ENCODE data around the gene PIEZO2.

- TF ChIP-seq, protein P1, sequence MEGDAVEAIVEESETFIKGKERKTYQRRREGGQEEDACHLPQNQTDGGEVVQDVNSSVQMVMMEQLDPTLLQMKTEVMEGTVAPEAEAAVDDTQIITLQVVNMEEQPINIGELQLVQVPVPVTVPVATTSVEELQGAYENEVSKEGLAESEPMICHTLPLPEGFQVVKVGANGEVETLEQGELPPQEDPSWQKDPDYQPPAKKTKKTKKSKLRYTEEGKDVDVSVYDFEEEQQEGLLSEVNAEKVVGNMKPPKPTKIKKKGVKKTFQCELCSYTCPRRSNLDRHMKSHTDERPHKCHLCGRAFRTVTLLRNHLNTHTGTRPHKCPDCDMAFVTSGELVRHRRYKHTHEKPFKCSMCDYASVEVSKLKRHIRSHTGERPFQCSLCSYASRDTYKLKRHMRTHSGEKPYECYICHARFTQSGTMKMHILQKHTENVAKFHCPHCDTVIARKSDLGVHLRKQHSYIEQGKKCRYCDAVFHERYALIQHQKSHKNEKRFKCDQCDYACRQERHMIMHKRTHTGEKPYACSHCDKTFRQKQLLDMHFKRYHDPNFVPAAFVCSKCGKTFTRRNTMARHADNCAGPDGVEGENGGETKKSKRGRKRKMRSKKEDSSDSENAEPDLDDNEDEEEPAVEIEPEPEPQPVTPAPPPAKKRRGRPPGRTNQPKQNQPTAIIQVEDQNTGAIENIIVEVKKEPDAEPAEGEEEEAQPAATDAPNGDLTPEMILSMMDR (conservative IDR thresholded peaks at IDR 0.05; ENCODE audit: low read length): no peak
- no peak for TF ChIP-seq EZH2phosphoT487 (IDR thresholded peaks at IDR 0.05; ENCODE audit: borderline replicate concordance)
These were observed 36.3 kb downstream of the PIEZO2 start for GRCh38 chr18:11113046-11113548.
